Stimulated activated CD8-positive, alpha-beta memory T cell treated with anti-CD3 and anti-CD28 coated beads, Interleukin-12 subunit alpha, Interleukin-12 subunit beta, amount 100 ng/mL, for 1 hour (primary cell): Measurements from ENCODE around the gene CARF.
A peak's percentile ranks its signal among the peaks of the same experiment; 100 is the strongest.
"Not testable (repeated sequence)": the region's sequence is repeated elsewhere in the genome, so short reads cannot be mapped to it uniquely, and the experiment has no call there.

Source experiments
- DNase-seq: peaks from one replicate; pipeline ENCODE4 v3.0.0-alpha.2; 2020; ENCODE audit warnings: low read depth

Gene CARF, protein sequence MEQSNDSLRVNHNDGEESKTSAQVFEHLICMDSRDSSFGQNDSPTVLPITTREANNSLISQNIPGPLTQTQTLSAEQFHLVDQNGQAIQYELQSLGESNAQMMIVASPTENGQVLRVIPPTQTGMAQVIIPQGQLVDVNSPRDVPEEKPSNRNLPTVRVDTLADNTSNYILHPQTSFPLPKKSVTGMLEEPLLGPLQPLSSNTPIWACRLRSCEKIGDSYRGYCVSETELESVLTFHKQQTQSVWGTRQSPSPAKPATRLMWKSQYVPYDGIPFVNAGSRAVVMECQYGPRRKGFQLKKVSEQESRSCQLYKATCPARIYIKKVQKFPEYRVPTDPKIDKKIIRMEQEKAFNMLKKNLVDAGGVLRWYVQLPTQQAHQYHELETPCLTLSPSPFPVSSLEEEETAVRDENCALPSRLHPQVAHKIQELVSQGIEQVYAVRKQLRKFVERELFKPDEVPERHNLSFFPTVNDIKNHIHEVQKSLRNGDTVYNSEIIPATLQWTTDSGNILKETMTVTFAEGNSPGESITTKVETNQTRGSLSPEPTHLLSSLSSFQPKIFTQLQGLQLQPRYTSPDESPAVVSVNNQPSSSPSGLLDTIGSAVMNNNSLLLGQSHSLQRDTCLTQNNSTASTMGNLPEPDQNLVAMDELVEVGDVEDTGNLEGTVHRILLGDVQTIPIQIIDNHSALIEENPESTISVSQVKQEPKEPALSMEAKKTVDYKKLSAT

DNA sequence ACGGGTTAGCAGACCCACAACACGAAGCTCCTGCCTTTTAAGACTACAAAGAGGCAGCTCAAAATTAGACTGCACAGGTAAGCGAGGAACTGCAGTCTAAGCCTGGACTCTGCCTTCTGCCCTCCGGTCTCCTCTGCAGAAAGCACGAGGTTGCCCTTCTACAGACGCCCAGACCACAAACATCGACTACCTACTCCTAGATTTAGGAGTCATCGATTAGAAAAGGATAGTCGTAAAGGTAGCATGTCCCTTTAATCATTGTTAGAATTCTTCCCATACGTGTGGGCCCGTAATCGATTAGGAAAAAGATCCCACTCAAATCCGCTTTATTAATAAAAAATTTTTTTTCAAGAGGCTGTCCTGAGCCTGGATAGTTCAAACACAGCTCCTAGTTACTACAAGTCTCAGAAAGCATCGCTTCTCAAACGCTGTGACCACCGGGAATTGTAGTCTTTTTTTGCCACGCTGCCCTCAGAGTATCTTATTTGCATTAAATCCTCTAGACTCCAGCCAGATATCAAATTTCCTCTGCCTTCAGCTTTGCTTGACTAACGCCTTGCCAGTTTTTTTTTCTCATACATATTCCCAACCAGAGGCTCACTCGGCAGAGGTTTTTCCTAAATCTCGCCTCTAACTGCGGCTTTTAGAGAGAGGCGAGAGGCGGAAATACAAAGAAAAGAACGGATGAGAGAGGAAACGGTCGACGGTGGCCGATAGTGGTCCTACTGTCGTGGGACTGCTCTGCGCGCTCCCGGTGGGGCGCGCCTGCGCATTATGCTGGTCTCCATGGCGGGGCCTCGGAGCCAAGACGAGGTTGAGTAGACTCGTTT, at the start of gene CARF, which contains the start of gene WDR12:
Gene CARF, plus strand, starts transcription at position 764 of the 830 bp plus-strand sequence. CDS start 29,628 bp downstream, outside the sequence.
Gene WDR12, minus strand, starts transcription at position 162 of the 830 bp plus-strand sequence. CDS start 197 bp downstream, outside the sequence.
- DNase-seq, result peak; percentile 86

DNA sequence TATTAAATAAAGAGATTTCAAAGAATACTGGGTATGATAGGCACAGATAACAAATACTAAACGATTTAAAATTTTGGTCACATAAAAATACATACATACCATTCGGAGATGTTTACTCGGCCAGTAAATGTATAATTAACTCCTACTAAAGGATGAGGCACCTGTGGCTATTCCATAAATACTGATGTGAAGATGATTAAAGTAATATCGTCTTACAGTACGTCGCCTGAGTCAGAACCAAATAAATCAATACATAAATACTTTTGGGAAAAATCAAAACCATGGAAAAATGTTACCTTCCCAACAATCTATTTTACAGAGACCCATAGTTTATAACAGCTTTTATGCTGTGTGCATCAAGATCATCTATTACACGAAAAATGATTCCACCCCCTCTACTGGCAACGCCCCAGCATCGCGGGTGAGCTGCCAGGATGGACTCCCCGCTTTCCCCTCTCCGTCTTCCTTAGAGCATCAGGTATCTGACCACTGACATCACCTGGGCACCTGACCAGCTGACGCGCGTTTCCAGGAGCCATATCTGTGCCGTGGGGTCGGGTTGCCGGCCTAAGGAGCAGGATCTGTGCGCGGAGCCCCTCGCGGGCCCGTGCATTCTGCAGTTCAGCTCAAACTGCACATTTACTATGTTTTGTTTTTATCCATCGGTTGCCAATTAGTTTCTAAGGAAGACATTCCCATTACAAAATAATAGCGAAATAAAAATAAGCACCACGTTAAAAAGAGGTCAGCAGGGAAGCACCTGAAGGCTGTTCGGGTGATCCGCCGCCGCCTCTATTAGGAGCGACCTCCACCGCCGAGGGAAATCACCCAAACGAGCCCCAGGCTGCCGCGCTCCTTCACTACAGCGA, 41.4 kb upstream of the CARF start:
- DNase-seq, result peak; percentile 42

DNA sequence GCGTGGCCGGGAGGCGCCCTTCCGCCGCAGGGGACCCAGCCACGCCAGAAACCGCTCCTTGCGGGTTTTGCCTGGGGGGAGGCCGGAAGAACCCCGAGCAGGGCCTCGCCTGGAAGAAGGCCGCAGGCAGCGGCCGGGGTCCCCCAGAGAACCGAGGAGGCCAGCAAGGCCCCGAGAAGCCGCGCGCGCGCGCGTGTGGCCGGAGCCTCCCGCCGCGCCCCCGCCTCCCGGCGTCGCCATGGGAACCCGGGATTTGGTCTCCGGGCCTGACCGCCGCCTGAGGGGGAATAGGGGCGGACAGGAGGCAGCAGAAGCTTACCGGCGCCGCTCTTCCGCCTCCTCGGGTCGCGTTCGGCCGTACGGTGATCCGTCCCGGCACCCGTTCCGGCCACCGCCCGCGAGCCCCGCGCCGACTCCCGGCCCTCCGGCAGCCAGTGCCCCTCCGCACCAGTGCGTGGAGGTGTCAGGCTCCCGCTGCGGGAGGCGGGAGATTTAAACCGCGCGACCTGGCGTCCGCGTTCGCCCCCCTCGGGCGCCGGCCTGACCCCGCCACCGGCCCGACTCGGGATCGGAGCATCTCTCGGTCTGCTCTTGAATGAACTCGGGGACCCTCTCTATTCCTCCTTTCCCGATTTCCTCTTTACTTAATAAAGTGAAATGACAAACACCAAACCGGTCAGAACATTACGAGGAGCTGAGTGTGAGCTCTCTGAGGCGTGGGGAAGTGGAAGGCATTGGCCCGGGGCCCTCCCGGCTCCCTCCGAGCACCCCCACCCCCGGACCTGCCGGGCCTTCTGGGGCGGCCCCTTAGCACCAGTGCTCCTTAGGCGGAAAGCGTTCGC, 40.6 kb upstream of the CARF start, which contains the start of gene ICA1L:
Gene ICA1L, minus strand, starts transcription at position 467 of the 842 bp plus-strand sequence. CDS start 42,757 bp downstream, outside the sequence.
- DNase-seq, result no peak

DNA sequence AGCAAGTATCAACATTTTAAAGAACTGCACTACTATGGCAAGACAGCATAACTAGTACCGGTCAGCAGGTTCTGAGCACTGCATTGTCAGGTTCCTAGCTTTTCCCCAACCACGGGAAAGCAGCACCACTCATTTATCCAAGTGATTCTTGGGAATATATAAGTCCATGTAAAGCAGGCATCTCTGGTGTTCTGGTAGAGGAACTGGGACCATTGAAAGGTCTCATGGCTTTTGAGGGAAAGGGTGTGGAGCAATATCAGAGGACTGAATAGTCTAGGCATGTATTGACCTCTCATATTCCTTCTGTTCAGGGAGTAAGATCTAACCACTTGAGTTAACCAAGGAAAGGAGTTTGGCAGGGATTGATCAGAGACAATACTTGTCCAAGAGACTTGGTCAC, 34.4 kb upstream of the CARF start:
- no peak for DNase-seq

DNA sequence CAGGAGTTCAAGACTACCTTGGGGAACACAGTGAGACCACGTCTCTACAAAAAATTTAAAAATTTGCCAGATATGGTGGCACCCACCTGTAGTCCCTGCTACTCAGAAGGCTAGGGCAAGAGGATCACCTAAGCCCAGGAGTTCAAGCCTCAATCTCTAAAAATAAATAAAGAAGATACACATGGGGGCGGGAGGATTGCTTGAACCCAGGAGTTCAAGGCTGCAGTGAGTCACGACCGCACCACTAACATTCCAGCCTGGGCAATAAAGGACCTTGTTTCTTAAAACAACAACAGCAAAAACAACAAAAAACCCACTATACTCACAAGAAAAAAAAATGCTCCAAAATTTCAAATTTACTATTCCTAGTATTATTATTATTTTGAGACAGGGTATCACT, 30.5 kb upstream of the CARF start:
- DNase-seq, result no peak

DNA sequence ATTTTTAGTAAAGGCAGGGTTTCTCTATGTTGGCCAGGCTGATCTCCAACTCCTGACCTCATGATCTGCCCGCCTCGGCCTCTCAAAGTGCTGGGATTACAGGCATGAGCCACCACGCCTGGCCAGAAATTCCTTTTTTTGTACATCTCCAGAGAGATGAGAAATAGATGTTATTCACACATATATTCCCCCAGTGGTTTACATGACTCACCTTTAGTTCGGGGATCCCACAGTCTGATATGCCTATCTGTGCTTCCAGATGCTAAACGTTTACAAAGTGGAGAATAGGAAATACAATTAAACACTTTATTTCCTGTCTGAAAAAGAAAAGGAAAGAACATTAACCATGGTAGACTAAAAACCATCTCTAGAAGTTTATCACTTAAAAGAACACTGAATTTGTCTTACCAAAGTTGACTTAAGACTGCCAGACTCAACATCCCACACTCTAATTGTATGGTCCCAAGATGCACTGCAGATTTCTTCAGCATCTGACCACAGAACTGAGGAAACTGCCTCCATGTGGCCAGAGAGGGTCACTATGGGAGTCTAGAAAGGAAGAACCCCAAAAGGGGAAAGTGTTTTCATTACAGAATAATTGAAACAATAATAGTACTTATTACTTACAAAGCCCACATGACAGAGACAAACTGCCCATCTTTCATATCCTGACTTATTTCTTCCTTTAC, 27.9 kb upstream of the CARF start:
- no peak for DNase-seq

DNA sequence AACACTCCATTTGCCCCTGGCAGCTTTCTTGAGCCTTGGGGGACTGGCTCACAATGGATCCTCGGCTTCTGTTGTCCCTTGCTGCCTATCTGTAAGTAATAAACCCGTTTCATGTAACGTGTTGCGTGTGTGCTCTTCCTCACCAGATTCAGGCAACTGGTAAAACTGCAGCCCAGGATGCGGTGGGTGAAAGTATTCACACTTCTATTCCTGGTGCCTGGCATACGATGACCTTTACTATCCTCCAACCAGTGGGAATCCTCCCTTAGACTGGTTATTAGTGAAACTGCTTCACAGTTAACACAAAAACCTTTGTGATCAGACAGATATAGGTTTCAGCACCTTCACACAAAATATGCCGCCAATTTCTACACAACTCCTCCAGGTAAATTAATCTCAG, 26.9 kb upstream of the CARF start:
- no peak for DNase-seq

DNA sequence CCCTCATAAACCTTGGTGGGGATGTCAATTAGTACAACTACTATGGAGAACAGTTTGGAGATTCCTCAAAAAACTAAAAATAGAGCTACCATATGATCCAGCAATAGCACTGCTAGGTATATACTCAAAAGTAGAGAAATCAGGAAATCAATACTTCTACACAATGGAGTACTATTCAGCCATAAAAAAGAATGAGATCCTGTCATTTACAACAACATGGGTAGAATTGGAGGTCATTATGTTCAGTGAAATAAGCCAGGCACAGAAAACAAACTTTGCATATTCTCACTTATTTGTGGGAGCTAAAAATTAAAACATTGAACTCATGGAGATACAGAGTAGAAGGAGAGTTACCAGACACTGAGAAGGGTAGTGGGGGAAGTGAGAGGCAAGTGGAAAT, 6.6 kb upstream of the CARF start:
- DNase-seq, result not testable (repeated sequence)

DNA sequence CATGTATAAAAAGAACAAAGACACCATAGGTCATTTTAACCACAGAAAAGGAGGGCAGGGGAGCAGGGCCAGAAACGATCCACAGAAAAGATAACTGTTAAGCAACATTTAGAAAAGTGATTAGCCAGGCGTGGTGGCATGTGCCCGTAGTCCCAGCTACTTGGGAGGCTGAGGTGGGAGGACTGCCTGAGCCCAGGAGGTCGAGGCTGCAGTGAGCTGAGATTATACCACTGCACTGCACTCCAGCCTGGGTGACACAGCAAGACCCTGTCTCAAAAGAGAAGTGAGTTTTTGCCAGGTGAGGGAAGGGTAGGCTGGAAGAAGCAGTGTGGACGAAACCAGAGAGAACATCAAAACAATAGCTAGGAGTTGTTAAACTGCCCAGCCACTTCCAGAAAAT, 3.9 kb upstream of the CARF start:
- no peak for DNase-seq

DNA sequence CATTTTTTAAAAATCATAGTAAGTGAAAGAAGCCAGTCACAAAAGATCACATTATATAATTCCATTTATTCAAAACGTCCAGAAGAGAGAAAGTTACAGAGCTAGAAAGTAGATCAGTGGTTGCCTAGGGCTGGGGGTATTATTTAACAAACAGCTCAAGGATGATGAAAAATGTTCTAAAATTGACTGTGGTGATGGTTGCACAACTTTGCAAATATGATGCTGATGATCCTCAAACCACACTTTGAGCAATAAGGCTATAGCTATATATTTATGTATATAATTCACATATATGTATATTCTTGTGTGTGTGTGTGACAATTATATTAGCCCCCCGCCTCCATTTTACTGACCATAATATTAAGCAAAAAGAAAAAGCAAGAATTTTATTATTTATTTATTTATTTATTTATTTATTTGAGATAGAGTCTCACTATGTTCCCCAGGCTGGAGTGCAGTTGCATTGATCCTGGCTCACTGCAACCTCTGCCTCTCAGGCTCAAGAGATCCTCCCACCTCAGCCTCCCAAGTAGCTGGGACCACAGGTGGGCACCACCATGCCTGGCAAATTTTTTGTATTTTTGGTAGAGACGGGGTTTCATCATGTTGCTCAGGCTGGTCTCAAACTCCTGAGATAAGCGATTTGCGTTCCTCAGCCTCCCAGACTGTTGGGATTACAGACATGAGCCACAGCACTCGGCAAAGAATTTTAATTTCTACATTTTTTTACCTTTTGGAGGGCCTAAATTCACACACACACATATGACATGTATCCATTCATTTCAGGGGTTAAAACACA, 2.5 kb upstream of the CARF start:
- DNase-seq, result no peak

DNA sequence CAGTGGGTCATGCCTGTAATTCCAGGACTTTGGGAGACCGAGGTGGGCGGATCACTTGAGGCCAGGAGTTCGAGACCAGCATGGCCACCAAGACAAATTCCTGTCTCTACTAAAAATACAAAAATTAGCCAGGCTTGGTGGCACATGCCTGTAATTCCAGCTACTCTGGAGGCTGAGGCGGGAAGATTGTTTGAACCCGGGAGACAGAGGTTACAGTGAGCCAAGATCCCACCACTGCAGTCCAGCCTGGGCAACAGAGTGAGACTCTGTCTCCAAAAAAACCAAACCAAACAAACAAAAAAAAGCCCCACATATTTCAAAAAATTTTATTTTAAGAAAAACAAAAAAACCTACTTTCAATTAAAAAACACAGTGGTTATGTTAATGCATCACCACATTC, 1.8 kb upstream of the CARF start:
- DNase-seq, result not testable (repeated sequence)

DNA sequence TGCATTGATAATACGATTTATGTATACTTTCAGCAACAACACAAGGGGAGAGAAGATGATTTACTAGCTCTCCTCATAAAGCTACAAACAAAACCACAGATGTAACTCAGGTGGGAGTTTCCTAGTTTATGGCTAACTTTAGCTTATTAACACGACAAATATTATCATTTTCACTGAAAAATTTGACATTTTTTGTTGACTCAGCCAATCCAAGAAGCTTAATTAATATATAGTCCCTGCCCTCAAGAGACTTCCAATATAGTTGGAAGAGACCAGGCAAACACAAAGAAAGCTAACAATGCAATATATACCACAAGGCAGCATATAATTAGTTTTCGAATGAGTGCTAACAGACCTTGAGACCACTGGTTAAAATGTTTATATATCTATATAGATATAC, 1.4 kb upstream of the CARF start:
- DNase-seq, result no peak

DNA sequence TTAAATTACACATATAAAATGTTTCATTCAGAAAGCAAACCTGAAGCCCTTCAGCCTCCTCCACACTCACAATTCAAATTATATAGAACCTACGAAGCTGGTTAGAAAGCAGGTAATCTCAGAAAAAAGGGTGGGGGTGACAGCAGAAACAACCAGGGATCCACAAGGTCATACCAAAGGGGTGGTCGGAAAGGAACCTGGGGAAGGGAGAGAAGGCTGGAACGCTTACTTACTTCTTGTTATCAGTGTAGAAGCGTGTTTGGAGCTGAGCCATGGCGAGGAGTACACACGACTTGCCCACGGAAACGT, 918 bp upstream of the CARF start:
- DNase-seq, result no peak

DNA sequence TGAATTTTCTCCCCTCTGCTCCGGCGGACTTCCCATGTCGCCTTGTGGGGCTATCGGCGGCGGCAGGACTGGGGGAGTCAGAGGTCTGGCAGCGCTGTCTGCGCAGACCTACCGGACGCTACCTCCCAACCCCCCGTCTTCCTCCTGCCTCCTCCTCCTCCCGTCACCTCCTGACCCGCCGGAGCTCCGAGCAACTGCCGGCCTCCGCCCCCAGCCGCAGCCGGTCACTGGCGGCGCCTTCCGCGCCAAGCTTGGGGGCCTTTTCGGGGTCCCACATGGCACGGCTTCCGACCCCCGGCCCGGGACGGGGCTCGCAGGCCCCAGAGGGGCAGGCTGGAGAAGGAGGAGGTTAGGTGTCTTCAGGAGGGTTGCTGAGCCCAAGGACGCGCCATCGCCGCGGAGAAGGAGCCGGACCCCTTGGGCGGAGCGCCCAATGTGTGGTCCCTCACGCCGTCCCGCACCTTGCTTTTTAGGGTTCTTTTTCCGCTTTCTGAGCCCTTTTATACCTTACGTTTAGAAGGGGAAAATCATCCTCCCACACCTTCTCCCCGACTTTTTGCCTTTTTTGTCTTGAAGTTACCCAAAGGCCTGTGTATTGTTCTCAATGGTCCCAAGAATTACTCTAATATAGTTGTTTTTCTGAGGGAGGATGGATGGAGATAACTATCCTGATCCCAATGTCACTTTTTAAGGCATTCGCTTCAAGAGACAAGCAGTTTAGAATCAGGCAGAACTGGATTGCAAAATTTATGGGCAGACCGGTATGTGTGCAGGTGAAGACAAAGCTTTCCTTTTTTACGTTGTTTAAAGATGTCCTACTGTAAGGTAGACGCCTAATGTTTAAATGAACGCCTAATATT, 497 bp downstream of the CARF start:
- DNase-seq, result not testable (repeated sequence)

DNA sequence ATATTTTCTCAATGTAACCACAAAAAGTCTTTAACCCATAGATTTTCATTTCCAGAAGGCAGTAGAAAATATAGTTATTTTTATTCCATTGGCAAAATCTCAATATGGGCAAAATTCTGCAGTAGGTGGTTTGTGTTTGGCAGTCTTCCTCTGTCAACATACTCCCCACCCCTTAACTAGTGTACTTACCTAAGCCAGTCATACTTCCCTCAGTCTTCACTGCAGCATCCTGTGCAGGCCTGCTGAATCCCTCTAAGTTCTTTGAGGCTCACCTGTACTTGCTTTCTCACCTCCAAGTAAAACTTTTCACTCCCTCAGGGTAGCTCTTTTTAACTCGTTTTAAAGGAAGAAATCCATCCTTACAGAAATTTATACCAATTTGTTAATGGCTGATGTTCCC, 6.8 kb downstream of the CARF start:
- no peak for DNase-seq

DNA sequence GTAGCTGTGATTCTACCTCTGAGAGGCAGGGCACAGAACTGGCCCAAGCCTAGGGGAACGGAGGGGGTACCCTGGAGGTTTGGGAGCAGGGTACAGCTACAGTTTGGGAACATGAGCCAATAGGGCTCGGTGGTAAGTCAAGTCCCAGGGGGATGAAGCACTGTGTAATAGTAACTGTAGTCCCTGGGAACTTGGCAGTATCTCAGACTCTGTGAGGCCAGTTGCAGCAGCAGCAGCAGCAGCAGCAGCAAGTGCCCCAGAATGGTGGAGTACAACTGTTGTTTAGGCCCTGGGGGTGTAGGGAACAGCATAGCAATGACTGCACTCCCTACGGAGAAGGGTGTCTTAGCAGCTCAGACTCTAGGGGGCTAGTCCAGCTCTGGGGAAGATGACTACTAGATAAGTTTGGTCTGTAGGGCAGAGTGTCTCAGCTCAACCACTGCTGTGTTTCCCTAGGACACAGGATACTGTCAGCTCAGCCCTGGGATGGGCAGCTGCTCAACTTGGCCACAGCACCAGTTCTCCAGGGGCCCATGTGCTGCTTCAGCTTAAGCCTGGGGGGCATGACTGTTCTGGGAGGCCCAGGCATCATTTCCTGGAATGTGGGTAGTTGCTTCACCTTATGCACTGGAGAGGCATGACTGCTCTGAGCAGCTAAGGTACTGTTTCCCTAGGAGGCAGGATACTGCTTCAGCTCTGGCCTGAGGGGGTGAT, 20.5 kb downstream of the CARF start:
- no peak for DNase-seq

DNA sequence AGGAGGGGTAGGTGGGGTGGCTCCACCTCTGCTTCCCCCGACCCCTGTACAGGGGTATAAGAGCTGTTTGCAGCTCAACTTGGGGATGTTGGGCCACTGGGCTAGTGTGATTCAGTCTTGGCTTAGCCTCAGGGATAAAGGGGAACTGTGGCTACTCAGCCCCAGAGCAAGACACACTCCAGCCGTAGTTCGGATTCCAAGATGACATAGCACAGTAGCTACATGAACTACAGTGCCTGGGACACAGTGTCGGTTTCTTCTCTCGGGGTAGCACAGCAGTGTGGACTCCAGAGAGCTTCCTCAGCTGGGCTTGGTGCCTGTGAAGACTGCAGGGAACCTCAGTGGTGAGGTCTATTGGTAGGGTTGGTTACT, 21.1 kb downstream of the CARF start:
- DNase-seq, result no peak

DNA sequence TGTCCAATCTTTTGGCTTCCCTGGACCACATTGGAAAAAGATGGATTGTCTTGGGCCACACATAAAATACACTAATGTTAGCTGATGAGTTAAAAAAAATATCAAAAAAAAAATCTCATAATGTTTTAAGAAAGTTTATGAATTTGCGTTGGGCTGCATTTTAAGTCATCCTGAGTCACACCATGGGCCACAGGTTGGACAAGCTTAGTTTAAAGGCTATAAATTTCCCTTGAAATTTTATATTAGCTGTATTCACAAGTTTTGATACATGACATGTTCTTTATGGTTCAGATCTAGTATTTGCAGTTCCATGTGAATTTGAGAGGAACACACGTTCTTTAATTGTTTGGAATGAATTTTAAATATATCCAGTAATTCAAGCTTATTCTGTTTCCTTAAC, 21.9 kb downstream of the CARF start:
- no peak for DNase-seq
